Stomach (tissue), 9 donors: Measurements from ENCODE around the gene SCN9A. TPM values are rescaled to one million over a fixed set of nuclear protein-coding genes. Genes with fewer than 3 reads are reported as not detected.

Source experiments
- DNase-seq, 2 donors: peaks; one replicate each; pipeline versions ENCODE4 v3.0.0 to v3.0.0-alpha.2; 2013 to 2019
- H3K27ac ChIP-seq, 5 donors: fragments of 200-600 bp in 4 of 5; sonication (generic) in 4 of 5; one replicate each; pipeline ENCODE4 v1.5.1; 2013 to 2019; ENCODE audit warnings: mild to moderate bottlenecking in 1 of 5, moderate library complexity in 1 of 5
- H3K27me3 ChIP-seq, 3 donors: fragments of 200-600 bp; sonication (generic); one replicate each; pipeline ENCODE4 v1.5.1; 2017 to 2019; ENCODE audit warnings: mixed run types in 1 of 3
- H3K36me3 ChIP-seq, 4 donors: fragments of 200-600 bp; sonication (generic); 1 replicate in 3 of 4; 2 replicates in 1 of 4; pipeline ENCODE4 v1.5.1; 2016 to 2019
- H3K4me1 ChIP-seq, 4 donors: fragments of 200-600 bp; sonication (generic); one replicate each; pipeline ENCODE4 v1.5.1; 2016 to 2019
- H3K4me3 ChIP-seq, 4 donors: fragments of 200-600 bp; sonication (generic) in 3 of 4; one replicate each; pipeline ENCODE4 v1.5.1; 2016 to 2019; ENCODE audit warnings: mild to moderate bottlenecking in 1 of 4
- H3K9me3 ChIP-seq, 4 donors: fragments of 200-600 bp; sonication (generic); one replicate each; pipeline ENCODE4 v1.5.1; 2016 to 2019
- CTCF ChIP-seq, 7 experiments: fragments of 450-650 bp in 4 of 7; fragments of 200-600 bp in 3 of 7; sonication (generic) in 3 of 7; IDR thresholded peaks; one replicate each; pipeline ENCODE4 v1.5.1; 2016 to 2019; ENCODE audit warnings: antibody characterized with exemption in 7 of 7, control low read depth in 2 of 7, mild to moderate bottlenecking in 1 of 7
- EP300 ChIP-seq: sonication (generic); formaldehyde crosslinking; IDR thresholded peaks from one replicate; pipeline ENCODE4 v1.6.1; 2017; ENCODE audit warnings: antibody characterized with exemption
- POLR2A ChIP-seq, 4 donors: fragments of 450-650 bp; IDR thresholded peaks; one replicate each; pipeline ENCODE4 v1.6.1; 2016; ENCODE audit warnings: antibody characterized with exemption in 4 of 4, control low read depth in 2 of 4, mild to moderate bottlenecking in 1 of 4, moderate library complexity in 1 of 4
- POLR2AphosphoS5 ChIP-seq, 3 donors: sonication (generic); formaldehyde crosslinking; IDR thresholded peaks; one replicate each; pipeline ENCODE4 v1.6.1; 2016; ENCODE audit warnings: antibody characterized with exemption in 3 of 3
- WGBS, 5 donors: extraction: QIAGEN DNeasy Blood & Tissue Kit in 3 of 5; methylation state at CpG; one replicate each; pipeline versions ENCODE4 v1.1.5 to v1.1.7; 2013 to 2018; 5-methylcytosine and 5-hydroxymethylcytosine counted together
- intact Hi-C: fragments of 100-400 bp; cut with DNase I; formaldehyde crosslinking; loops from one replicate; pipeline ENCODE4 v1.15.1; 2023; ENCODE audit warnings: low total_unique reads
- polyA plus RNA-seq, 3 donors: library from polyadenylated mRNA; stranded (reverse); fragments of 200-250 nt; gene quantifications; one replicate each; pipeline ENCODE4 v1.2.3, GENCODE V29; 2013
- total RNA-seq, 5 donors: library from RNA; depleted of rRNA; stranded (reverse); fragments of >200 nt; gene quantifications; one replicate each; pipeline versions ENCODE4 v1.1.0 to v1.2.3, GENCODE V29; 2014 to 2016
- donor health status: healthy with polysubstance abuse.
- donor health status: Bipolar disorder and iron deficiency.
- donor health status: healthy.

SCN9A gene
- total and polyA plus RNA-seq, 8 donors: 0.12 to 24.3 (median 1.1) TPM

DNA sequence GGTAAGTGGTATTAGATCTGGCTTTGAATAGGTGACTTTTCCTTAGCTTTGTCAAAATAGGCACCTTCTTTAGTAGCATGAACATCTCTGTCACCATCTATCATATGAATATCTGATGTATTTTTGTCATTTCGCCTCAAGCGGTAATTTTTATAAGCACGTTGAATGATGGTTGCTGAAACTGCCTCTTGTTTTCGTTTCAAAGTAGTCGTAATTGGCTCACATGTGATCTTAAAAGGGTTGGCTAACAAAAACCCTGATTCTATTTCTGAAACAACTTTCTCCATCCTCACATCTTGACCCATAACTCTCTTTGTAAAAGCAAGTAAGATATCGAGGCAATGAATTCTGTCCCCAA lies 29.8 kb upstream of the SCN9A start:
- no peak overlapping the region for H3K4me3 ChIP-seq
- DNase-seq: no peak
- H3K4me1 ChIP-seq: no peaks in the 10 kb centered on the region
- no peaks in the 10 kb centered on the region for H3K27me3 ChIP-seq
- 85 to 93% (median 92%) methylated on average over 6 of the region's 6 CpGs for WGBS, 5 donors
- no peak overlapping the region for H3K27ac ChIP-seq
- intact Hi-C loops: no loop called here
- H3K9me3 ChIP-seq: no peaks in the 10 kb centered on the region
- TF ChIP-seq EP300 (no peak), POLR2A (IDR thresholded peaks at IDR 0.05) (no peak), POLR2AphosphoS5 (IDR thresholded peaks at IDR 0.05) (no peak), CTCF (IDR thresholded peaks at IDR 0.05) (no peak)
- H3K36me3 ChIP-seq: no peaks in the 10 kb centered on the region

- intact Hi-C loops: no loop called here
- H3K9me3 ChIP-seq: no peaks in the 10 kb centered on the region
- H3K27me3 ChIP-seq: no peaks in the 10 kb centered on the region
- TF ChIP-seq POLR2AphosphoS5 (IDR thresholded peaks at IDR 0.05): no peak
- TF ChIP-seq EP300: no peak
- no peak for TF ChIP-seq CTCF (IDR thresholded peaks at IDR 0.05)
- no peak for TF ChIP-seq POLR2A (IDR thresholded peaks at IDR 0.05)
- H3K4me3 ChIP-seq: no peak overlapping the region
- WGBS, 5 donors: 55 to 69% (median 65%) methylated on average over 2 of the region's 2 CpGs
- H3K27ac ChIP-seq: no peak overlapping the region
- no peak for DNase-seq
- no peaks in the 10 kb centered on the region for H3K36me3 ChIP-seq
- H3K4me1 ChIP-seq: no peaks in the 10 kb centered on the region
Observed at GRCh38 chr2:166404831-166405568, 29.3 kb upstream of the SCN9A start.

DNA sequence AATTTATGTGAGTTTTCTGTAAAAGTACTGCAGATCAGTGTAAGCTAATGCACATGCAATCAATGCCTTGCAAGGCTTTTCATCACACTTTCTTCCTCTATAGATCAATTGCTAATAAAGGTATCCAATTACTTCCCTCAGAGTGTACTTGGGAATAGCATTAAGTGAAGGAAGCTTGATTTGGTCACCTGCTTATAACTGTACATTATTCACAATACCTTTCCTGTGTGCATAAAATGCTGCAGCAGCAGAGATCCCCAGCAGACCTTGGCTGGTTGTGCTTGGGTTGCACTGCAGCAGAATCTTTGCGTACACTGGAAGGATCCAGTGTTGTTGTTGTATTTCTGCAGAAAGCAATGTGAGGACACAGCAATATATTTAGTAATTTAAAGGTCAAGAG lies 18.5 kb upstream of the SCN9A start:
- Histone ChIP-seq H3K36me3 (no peaks in the 10 kb centered on the region), H3K4me1 (no peaks in the 10 kb centered on the region), H3K27me3 (no peaks in the 10 kb centered on the region), H3K4me3 (no peak overlapping the region), H3K9me3 (no peaks in the 10 kb centered on the region), H3K27ac (no peak overlapping the region)
- 85 to 96% (median 90%) methylated on average over 1 of the region's 1 CpG for WGBS, 5 donors
- TF ChIP-seq CTCF (IDR thresholded peaks at IDR 0.05): no peak
- no peak for TF ChIP-seq POLR2A (IDR thresholded peaks at IDR 0.05)
- no peak for TF ChIP-seq POLR2AphosphoS5 (IDR thresholded peaks at IDR 0.05)
- no peak for TF ChIP-seq EP300
- no peak for DNase-seq
- intact Hi-C loops: no loop called here

GRCh38 chr2:166393008-166393407 lies 17.3 kb upstream of the SCN9A start:
- Histone ChIP-seq H3K9me3 (no peaks in the 10 kb centered on the region), H3K4me3 (no peak overlapping the region), H3K27me3 (no peaks in the 10 kb centered on the region), H3K27ac (no peak overlapping the region), H3K36me3 (no peaks in the 10 kb centered on the region), H3K4me1 (no peaks in the 10 kb centered on the region)
- TF ChIP-seq POLR2AphosphoS5 (IDR thresholded peaks at IDR 0.05): no peak
- no peak for TF ChIP-seq POLR2A (IDR thresholded peaks at IDR 0.05)
- TF ChIP-seq EP300: no peak
- no peak for TF ChIP-seq CTCF (IDR thresholded peaks at IDR 0.05)
- DNase-seq: no peak
- 61 to 81% (median 65%) methylated on average over 3 of the region's 3 CpGs for WGBS, 5 donors
- intact Hi-C loops: no loop called here
